Effector memory CD8-positive, alpha-beta T cell (primary cell): ENCODE results near the gene EFCAB11.

Experiments
- ATAC-seq: fragments of 150-1000 bp; cut with Tn5 transposase; replicated peaks from 2 replicates; pipeline ENCODE4 v1.10.0; 2021; ENCODE audit warnings: mild to moderate bottlenecking, moderate library complexity
- DNase-seq, 3 experiments: peaks; one replicate each; pipeline ENCODE4 v3.0.0; 2021
- H3K27ac Mint-ChIP-seq, 2 donors: one replicate each; pipeline ENCODE4 v1.8.0; 2022; ENCODE audit warnings: mild to moderate bottlenecking in 2 of 2, mixed read lengths in 2 of 2, moderate library complexity in 2 of 2
- H3K27me3 Mint-ChIP-seq, 2 donors: one replicate each; pipeline ENCODE4 v1.8.0; 2022; ENCODE audit warnings: mixed read lengths in 2 of 2
- H3K36me3 Mint-ChIP-seq: one replicate; pipeline ENCODE4 v1.8.0; 2022; ENCODE audit warnings: mild to moderate bottlenecking, moderate library complexity, mixed read lengths; ENCODE audit not compliant: insufficient read depth
- H3K4me1 Mint-ChIP-seq, 2 donors: one replicate each; pipeline ENCODE4 v1.8.0; 2022; ENCODE audit warnings: low read depth in 2 of 2, mixed read lengths in 2 of 2
- H3K4me3 Mint-ChIP-seq, 2 donors: one replicate each; pipeline ENCODE4 v1.8.0; 2022; ENCODE audit warnings: mild to moderate bottlenecking in 2 of 2, mixed read lengths in 2 of 2, moderate library complexity in 2 of 2
- H3K9me3 Mint-ChIP-seq, 2 donors: one replicate each; pipeline ENCODE4 v1.8.0; 2022; ENCODE audit warnings: mixed read lengths in 2 of 2

Gene EFCAB11

DNA sequence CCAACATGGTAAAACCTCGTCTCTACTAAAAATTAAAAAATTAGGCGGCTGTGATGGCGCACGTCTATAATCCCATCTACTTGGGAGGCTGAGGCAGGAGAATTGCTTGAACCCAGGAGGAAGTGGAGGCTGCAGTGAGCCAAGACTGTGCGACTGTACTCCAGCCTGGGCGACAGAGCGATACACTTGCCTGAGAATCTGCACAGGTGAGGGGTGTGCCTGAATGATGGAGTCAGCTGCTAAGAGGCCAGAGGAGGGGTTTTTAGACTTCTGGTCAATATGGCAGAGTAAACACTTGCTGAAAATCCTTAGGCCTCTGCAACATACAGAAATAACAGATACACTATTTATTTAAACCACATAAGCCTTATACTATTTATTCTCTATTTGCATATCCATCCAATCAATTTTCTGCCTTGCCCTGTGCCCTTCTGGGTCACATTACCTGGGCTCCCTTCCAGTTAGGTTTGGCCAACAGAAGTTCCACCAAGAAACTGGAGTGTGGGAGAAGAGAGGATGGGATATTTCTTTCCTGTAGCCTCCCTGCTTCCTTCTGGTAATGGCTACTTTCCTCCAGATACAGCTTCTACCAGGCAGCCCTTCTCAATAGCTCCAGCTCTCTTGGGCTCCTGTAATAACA is 117.6 kb downstream of the EFCAB11 start:
- no peaks in the 10 kb centered on the region for H3K4me1 Mint-ChIP-seq
- DNase-seq (no peak), ATAC-seq (no peak)
- H3K4me3 Mint-ChIP-seq, result no peak overlapping the region
- no peaks in the 10 kb centered on the region for H3K36me3 Mint-ChIP-seq
- no peaks in the 10 kb centered on the region for H3K27me3 Mint-ChIP-seq
- H3K9me3 Mint-ChIP-seq, result no peaks in the 10 kb centered on the region
- no peak overlapping the region for H3K27ac Mint-ChIP-seq

DNA sequence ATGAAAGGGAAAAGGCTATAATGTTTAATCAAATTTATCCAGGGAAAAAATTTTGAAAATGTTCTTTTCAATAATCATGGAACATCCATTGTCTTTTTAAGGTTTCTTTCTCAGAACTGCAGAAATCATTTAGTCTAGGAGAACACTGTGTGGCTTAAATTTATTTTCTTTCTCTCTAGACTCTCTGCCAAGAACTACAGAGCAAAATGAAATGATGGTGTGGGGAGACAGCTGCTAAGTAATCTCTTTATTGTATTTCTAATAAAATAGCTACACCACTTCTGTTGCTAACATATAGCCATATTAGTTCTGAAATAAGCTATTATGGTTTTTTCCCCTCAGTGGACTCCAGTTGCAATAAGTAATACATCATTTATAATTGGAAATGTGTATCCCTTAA is 120.9 kb downstream of the EFCAB11 start:
- DNase-seq, result no peak
- Mint-ChIP-seq H3K4me1 (no peaks in the 10 kb centered on the region), H3K4me3 (no peak overlapping the region), H3K36me3 (no peaks in the 10 kb centered on the region), H3K9me3 (no peaks in the 10 kb centered on the region), H3K27ac (no peak overlapping the region), H3K27me3 (no peaks in the 10 kb centered on the region)
- no peak for ATAC-seq

DNA sequence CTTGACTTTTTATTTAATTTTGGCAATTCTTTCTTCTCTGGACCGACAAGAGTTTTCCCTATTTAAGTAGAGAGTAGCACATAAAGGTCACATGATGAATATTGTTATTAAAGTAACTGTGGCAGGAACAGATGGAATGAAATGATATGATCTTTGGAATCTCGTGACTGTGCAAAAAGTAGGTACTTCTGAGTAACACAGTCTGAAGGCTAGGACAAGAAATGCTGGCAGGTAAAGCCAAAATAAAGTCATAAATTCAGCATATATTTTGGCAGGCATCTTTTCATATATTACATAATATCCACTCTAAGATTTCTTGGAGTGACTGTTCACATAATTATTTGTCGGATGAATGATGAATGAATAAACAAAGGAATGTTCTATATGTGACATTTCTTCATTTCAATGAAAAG is 121.4 kb downstream of the EFCAB11 start:
- no peaks in the 10 kb centered on the region for H3K4me1 Mint-ChIP-seq
- H3K27me3 Mint-ChIP-seq, result no peaks in the 10 kb centered on the region
- no peak overlapping the region for H3K4me3 Mint-ChIP-seq
- H3K9me3 Mint-ChIP-seq, result no peaks in the 10 kb centered on the region
- H3K36me3 Mint-ChIP-seq, result no peaks in the 10 kb centered on the region
- ATAC-seq (no peak), DNase-seq (no peak)
- no peak overlapping the region for H3K27ac Mint-ChIP-seq

DNA sequence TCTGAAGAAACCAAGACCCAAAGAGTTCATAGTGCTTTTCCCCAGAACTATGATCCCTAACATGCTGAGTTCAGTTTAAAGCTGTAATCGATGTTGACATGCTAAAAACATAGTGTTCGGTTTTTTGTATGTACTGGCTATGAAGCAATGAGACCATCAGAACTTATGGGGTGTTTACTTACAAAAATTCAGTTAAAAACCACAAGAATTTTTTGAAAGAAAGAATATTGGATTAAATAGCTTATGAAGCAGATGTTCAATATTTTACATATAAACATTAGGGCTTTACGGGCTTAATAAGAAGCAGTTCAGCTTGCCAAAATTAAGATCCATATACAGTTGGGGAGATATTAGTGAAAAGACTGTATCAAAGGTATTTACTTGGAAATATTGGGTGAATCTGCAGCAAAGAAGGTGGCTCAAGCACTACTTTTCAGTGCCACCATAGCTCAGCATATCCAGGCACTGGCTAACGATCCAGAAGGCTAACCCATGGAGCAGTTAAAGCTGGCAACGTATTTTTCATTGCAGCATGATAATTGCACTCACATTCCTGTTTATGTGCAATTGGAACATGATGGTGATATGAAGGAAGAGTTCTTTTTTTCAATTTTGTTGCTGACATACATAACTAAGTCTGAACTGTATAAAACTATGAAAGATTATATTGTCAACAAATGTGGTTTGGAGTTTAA is 125.9 kb downstream of the EFCAB11 start:
- Mint-ChIP-seq H3K9me3 (peaks cover 0 to 4% of the 10 kb centered on the region in 2 donors), H3K27ac (no peak overlapping the region), H3K27me3 (peaks cover 0 to 7% of the 10 kb centered on the region in 2 donors), H3K36me3 (no peaks in the 10 kb centered on the region), H3K4me3 (no peak overlapping the region), H3K4me1 (no peaks in the 10 kb centered on the region)
- DNase-seq (no peak), ATAC-seq (no peak)

DNA sequence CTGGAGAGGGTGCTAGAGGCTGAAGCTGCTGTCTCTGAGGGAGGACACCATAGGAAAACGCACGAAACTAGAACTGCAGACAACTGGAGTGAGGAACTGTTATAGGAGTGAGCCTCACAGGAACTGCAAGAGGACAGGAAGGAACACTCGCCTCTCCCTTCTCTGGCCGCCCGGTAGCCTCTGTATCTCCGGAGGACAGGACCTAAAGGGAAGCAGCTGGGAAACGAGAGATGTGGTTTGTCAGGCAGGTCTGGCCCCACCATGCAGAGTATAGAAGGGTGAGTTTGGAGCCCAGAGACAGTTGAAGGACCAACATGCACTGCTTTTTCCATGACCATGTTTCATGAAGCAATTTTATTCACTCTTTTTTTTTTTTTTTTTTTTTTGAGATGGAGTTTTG is 127.3 kb downstream of the EFCAB11 start:
- peaks cover 0 to 6% of the 10 kb centered on the region in 2 donors for H3K9me3 Mint-ChIP-seq
- H3K4me3 Mint-ChIP-seq, result no peak overlapping the region
- no peaks in the 10 kb centered on the region for H3K4me1 Mint-ChIP-seq
- ATAC-seq (no peak), DNase-seq (no peak)
- H3K36me3 Mint-ChIP-seq, result no peaks in the 10 kb centered on the region
- H3K27ac Mint-ChIP-seq, result no peak overlapping the region
- peaks cover 0 to 17% of the 10 kb centered on the region in 2 donors for H3K27me3 Mint-ChIP-seq

DNA sequence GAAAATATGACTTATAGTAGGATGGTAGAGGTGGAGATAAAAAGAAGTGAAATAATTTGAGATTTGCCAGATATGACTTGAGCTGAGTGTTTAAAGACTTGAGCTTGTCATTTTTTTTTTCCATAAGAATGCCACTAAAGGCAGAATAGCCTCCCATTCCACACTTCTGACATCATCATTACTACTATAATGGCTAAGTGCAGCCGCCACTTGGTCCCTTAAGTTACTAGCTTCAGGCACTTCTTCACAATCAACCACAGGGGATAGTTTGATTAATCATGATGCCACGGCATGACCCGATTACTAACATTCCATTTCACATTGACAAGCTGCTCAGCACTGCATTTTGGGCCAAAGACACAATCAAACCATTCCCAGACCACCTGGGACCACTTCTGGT is 127.9 kb downstream of the EFCAB11 start:
- DNase-seq, result no peak
- no peak overlapping the region for H3K27ac Mint-ChIP-seq
- no peak overlapping the region for H3K4me3 Mint-ChIP-seq
- H3K36me3 Mint-ChIP-seq, result no peaks in the 10 kb centered on the region
- peaks cover 0 to 17% of the 10 kb centered on the region in 2 donors for H3K27me3 Mint-ChIP-seq
- no peak for ATAC-seq
- peaks cover 0 to 6% of the 10 kb centered on the region in 2 donors for H3K9me3 Mint-ChIP-seq
- H3K4me1 Mint-ChIP-seq, result no peaks in the 10 kb centered on the region

DNA sequence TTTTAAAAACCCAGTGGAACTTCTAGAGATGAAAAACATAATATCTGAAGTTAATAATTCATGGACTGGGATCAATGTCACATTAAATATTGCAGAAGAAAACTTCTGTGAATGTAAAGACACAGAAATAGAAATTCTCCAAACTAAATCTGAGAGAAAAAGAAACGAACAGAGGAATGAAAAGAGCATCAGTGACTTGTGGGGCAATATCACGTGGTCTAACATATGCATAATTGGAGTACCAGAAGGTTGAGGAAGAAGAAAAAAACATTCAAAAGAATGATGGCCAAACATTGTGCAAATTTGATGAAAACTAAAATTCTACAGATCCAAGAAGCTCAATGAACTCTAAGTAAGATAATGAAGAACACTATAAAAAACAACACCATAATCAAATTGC is 130.8 kb downstream of the EFCAB11 start:
- no peak for DNase-seq
- no peaks in the 10 kb centered on the region for H3K36me3 Mint-ChIP-seq
- ATAC-seq, result no peak
- no peaks in the 10 kb centered on the region for H3K4me1 Mint-ChIP-seq
- H3K27me3 Mint-ChIP-seq, result peaks cover 0 to 17% of the 10 kb centered on the region in 2 donors
- no peak overlapping the region for H3K4me3 Mint-ChIP-seq
- peaks cover 0 to 6% of the 10 kb centered on the region in 2 donors for H3K9me3 Mint-ChIP-seq
- H3K27ac Mint-ChIP-seq, result no peak overlapping the region

DNA sequence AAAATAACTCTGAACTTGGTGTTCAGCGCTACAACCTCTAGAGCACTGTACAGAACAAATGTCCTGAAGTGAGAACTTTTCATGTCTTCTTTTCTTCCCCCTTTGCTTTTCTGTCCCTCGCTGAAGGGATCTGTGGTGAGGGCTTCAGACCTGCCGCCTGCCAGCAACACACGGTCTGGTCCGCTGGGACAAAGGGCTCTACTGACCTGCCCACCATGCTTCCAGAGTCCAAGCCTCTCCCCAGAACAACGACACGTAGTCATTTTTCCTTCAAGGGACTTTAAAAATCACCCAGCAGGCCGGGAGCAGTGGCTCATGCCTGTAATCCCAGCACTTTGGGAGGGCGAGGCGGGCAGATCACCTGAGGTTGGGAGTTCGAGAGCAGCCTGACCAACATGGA is 140.4 kb downstream of the EFCAB11 start:
- H3K27ac Mint-ChIP-seq, result no peak overlapping the region
- DNase-seq (no peak), ATAC-seq (no peak)
- H3K27me3 Mint-ChIP-seq, result peaks cover 22 to 30% of the 10 kb centered on the region in 2 donors
- H3K36me3 Mint-ChIP-seq, result no peaks in the 10 kb centered on the region
- H3K9me3 Mint-ChIP-seq, result no peaks in the 10 kb centered on the region
- H3K4me3 Mint-ChIP-seq, result no peak overlapping the region
- no peaks in the 10 kb centered on the region for H3K4me1 Mint-ChIP-seq

DNA sequence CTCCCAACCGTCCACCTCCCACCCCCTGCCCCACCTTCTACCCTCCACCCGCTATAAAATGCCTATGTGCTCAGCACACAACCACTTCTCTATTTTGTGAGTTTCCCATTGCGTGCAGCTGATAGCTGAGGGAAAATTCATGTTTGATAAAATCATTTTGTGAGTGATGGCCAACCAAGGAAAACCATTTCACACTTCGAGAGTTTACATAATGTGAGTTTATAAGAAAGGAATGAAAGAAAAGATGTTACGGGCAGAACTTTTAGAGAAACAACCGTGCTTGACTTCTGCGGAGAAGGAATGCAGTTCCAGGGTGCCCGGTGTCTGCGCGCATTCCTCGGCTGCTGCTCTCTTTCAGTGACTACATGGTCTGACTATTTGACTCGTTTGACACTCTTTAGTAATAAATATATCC is 140.9 kb downstream of the EFCAB11 start:
- no peak for DNase-seq

DNA sequence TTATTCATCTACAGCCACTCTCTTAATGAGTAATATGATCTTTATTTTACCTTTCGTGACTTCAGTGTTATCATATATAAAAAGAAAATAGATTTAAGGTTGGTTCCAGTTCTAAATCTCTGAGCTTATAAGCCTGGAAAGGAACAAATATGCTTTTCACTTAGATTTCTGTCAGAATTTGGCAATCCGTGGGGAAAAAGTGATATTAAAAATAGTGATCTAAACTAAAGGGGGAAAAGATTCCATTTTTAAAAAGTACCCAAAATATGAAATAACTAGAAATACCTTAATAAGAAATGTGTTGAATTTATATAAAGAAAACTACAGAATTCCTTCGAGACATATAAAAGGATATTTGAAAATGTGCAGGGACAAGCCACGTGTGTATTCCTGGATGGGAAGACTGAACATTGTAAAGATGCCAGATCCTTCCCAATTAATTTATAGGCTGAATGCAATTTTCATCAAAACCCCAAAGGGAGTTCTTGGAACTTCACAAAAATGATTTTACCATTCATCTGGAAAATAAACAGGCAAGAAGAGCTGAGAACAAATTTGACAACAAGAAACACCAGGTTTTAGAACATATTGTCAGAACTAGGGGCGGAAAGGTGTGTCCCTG is 142.5 kb downstream of the EFCAB11 start:
- no peak overlapping the region for H3K4me3 Mint-ChIP-seq
- DNase-seq (no peak), ATAC-seq (no peak)
- H3K9me3 Mint-ChIP-seq, result no peaks in the 10 kb centered on the region
- no peak overlapping the region for H3K27ac Mint-ChIP-seq
- H3K36me3 Mint-ChIP-seq, result no peaks in the 10 kb centered on the region
- H3K27me3 Mint-ChIP-seq, result peaks cover 22 to 30% of the 10 kb centered on the region in 2 donors
- no peaks in the 10 kb centered on the region for H3K4me1 Mint-ChIP-seq

More for the DNA sequence above, 140.9 kb downstream of the EFCAB11 start:
- Mint-ChIP-seq H3K27me3 (peaks cover 22 to 30% of the 10 kb centered on the region in 2 donors), H3K36me3 (no peaks in the 10 kb centered on the region), H3K4me1 (no peaks in the 10 kb centered on the region), H3K9me3 (no peaks in the 10 kb centered on the region), H3K27ac (no peak overlapping the region), H3K4me3 (no peak overlapping the region)
- ATAC-seq, result no peak

DNA sequence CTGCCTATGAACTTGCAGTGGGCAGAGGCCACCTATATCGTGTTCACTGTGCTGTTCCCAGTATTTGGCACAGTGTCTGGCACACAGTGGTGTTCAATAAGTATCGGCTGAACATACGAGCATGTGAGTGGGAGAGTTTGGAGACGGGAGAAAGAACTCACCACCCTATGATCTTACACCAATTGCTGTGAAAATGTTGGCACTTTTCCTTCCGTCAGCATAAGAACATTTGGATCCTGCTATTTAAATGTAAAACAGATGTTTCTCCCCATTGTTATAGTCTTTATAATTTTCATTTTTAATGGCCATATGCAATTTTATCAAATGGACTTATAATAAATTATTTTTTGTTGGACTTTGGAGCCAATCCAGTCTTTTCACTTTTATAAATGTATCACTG is 144.4 kb downstream of the EFCAB11 start:
- Mint-ChIP-seq H3K4me1 (no peaks in the 10 kb centered on the region), H3K27ac (no peak overlapping the region), H3K9me3 (no peaks in the 10 kb centered on the region), H3K36me3 (no peaks in the 10 kb centered on the region), H3K4me3 (no peak overlapping the region), H3K27me3 (peaks cover 25 to 27% of the 10 kb centered on the region in 2 donors)
- ATAC-seq (no peak), DNase-seq (no peak)

DNA sequence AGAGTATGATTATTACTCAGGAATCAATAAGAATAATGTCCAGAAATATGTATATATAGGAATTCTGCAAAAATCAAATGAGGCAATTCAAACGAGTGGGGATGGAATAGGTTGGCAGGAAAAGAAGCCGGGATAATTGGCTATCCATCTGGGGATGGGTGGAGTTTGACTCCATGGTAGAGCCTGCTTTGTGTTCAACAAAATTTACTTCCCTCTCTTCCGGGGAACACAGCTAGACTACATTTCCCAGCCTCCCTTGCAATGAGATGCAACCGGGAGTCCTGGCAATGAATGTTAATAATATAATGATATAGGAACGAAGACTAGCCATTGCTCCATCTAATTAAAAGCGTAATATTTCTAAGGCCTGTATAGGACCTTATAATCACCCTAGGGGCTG is 146.6 kb downstream of the EFCAB11 start:
- Mint-ChIP-seq H3K4me1 (no peaks in the 10 kb centered on the region), H3K9me3 (no peaks in the 10 kb centered on the region), H3K27ac (no peak overlapping the region), H3K27me3 (peaks cover 15 to 28% of the 10 kb centered on the region in 2 donors), H3K4me3 (no peak overlapping the region), H3K36me3 (no peaks in the 10 kb centered on the region)
- DNase-seq (no peak), ATAC-seq (no peak)

DNA sequence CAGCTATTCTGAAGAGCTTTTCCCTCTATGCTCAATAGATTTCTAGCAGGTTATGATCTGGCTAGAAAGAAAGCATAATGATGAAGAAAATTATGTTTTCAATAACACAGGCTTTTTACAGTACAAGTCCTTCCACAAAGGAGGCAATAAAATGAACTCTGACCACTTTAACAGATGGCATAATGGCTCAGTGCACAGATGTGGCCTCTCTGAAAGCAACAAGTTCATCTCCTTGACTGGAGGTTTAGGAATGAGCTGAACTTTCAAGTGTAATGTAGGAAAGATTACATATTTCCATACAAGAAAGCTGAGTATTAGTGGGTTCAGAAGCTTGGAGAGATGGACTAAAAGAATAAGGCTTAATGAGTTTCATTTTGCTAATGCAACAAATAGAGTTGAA is 147.4 kb downstream of the EFCAB11 start:
- Mint-ChIP-seq H3K4me3 (no peak overlapping the region), H3K9me3 (no peaks in the 10 kb centered on the region), H3K27me3 (peaks cover 12 to 24% of the 10 kb centered on the region in 2 donors), H3K36me3 (no peaks in the 10 kb centered on the region), H3K4me1 (no peaks in the 10 kb centered on the region), H3K27ac (no peak overlapping the region)
- ATAC-seq, result no peak
- no peak for DNase-seq

DNA sequence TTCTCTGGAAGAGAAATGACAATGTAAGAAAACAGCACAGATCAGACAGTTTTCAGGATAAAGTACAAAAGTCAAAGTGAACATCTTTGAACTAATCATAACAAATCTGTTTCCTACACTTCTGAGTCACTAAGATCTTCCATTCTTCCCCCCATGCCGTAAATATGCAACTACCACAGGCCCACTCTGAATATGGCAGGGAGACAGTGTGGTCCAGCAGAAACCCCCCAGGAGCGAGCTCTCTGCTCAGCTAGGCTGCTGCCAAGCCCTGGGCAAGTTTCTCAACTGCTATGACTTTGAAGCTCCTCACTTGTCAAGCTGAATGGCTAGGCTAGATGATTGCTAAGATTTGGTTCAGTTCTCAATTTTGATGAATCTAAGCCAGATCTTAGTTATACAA is 148.1 kb downstream of the EFCAB11 start:
- H3K27me3 Mint-ChIP-seq, result peaks cover 9 to 17% of the 10 kb centered on the region in 2 donors
- DNase-seq (no peak), ATAC-seq (no peak)
- H3K4me3 Mint-ChIP-seq, result no peak overlapping the region
- H3K9me3 Mint-ChIP-seq, result no peaks in the 10 kb centered on the region
- H3K36me3 Mint-ChIP-seq, result no peaks in the 10 kb centered on the region
- no peak overlapping the region for H3K27ac Mint-ChIP-seq
- no peaks in the 10 kb centered on the region for H3K4me1 Mint-ChIP-seq
